Measurements from ENCODE around the gene ANKRD11.
"Not testable (repeated sequence)": the region's sequence is repeated elsewhere in the genome, so short reads cannot be mapped to it uniquely, and the experiment has no call there.

ANKRD11 gene

DNA sequence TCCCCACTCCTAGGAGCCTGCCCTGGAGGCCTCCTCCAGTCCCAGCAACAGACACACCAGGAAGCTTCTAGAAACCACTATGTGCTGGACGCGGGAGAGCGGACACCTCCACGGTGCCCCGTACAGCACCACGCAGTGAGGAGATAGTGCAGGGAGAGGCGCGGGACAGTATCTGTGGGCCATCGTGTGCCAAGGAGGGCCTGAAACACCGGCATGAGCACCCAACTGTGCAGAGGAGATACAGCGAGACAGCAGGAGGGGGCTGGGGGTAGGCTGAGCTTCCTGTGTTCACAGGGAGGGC is 215.1 kb downstream of the ANKRD11 start:
- no peak for DNase-seq

DNA sequence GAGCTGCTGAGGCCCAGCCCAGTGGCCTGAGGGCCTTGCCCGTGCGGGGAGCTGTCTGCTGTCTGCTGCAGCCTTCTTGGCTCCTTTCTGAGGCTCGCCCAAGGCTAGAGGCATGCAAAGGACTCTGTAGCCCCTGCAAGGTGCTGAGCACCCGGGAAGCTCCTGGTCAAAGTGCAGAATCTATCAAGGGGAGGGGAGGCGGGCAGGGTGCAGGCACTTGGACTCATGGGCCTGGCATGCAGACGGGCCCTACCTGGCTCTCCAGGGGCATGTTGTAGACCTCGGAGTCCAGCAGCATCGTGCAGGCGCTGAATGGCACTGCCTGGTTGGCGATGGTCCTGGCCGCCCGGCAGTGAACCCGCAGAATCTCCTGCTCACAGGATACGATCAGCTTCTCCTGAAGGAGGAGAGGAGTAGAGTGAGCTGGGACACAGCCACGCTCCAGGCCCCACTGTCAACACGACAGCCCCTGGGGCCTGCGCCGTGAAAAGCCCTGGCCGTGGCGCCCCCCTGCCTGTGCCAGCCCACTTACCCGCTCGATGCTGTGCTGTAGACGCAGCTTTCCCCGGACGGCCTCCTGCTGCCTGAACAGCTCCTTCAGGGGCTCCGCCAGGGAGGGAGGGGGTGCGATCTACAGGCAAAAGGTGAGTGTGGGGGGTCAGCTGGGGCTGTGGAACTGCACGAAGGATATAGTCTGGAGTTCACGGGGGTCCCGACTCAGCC is 215.6 kb downstream of the ANKRD11 start:
- no peak for DNase-seq

- no peak for DNase-seq
Observed at GRCh38 chr16:89273741-89274472, 216.5 kb downstream of the ANKRD11 start.

DNA sequence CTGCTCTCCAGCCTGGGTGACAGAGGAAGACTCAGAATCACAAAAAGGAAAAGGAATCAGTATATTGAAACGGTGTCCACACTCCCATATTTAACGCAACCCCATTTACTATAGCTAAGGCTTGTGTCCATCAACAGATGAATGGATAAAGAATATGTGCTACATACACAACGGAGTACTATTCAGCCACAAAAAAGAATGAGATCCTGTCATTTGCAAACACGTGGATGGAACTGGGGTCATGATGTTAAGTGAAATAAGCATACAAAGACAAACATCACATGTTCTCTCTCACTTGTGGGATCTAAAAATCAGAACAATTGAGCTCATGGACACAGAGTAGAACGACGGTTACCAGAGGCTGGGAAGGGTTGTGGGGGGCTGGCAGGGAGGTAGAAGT is 217.7 kb downstream of the ANKRD11 start:
- DNase-seq, result no peak

GRCh38 chr16:89270666-89271345 is 219.6 kb downstream of the ANKRD11 start:
- no peak for DNase-seq

DNA sequence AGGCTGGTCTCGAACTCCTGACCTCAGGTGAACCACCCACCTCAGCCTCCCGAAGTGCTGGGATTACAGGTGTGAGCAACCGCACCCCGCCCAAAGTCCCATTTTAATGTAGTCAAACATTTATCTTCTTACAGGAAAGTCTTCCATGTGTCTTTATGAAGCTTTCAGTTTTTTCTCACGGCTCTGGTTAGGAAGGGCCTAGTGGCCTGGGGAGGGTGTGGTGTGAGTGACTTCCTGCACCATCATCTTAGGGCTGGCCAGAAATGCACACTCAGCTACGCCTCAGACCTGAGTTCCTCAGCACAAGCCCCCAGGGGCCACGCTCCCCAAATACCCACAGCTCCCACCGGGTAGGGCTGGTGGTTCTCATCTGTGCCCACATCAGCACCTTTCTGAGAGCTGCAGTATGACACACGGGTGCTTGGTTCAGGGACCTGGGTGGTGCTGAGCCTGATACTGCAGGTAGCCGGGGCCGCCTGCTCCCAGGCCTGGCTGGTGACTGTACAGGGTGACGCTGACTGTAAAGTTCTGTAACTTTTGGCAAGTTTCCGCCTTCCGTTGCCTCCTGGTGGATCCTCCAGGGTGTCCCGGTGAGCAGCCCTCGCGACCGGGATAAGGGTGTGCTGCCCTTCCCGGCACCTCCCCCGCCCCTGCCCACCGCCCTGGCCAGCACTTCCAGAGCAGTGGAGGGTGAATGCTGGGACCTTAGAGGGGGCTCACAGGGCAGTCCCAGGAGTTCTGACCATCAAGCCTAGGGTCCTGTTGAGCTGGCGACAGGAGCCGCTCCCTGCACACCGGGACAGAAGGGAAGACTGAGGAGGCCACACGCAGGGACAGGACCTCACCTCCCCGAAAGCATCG is 220.3 kb downstream of the ANKRD11 start:
- no peak for DNase-seq

- DNase-seq, result no peak
Observed at GRCh38 chr16:89268987-89269735, 221.2 kb downstream of the ANKRD11 start.

DNA sequence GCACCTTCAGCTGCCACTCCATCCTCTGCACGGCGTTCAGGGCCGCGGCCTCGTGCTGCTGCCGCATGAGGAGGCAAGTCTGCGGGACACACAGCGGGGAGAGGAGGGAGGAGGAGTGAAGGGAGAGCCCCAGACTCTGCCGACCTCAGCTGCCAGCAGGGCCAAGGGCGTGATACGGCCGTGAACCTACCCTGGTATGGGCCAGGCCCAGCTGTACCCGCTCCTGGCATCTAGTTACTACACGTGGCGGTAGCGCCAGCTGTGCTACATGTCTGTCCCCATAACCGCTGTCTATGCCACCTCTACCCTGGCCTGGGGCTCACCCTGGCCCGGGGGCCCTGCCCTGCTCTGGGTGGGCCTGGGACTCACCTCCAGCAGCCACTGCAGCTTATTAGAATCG is 221.8 kb downstream of the ANKRD11 start:
- DNase-seq, result no peak

- not testable (repeated sequence) for DNase-seq
Observed at GRCh38 chr16:89267746-89268145, 222.6 kb downstream of the ANKRD11 start.

DNA sequence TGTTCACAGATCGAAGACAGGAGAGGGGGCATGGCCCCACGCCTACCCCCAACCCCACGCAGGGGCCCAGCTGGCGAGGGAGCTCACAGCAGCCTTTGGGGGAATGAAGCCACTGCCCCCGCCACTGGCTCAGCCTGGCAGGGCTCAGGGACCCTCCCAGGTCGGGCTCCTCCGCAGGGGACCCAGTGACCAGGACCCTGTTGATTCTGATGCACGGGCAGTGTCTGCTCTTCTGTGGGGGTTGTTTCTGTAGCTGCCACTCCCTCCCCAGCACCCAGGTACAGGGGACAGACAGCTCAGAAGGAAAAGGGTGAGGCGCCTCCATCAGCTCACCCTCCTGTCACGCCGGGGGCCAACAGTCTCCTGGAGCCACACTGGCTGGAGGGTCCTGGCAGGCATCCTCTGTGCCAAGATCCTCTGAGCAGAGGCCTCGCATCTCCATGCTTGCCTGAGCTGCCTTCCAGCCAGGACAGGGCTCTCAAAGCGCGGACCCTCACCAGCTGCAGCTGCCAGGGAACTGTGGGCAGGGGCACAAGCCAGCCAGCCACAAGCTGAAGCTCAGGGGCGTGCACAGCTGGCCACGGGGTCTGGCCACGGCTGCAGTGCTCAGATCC is 223.7 kb downstream of the ANKRD11 start:
- DNase-seq, result no peak

DNA sequence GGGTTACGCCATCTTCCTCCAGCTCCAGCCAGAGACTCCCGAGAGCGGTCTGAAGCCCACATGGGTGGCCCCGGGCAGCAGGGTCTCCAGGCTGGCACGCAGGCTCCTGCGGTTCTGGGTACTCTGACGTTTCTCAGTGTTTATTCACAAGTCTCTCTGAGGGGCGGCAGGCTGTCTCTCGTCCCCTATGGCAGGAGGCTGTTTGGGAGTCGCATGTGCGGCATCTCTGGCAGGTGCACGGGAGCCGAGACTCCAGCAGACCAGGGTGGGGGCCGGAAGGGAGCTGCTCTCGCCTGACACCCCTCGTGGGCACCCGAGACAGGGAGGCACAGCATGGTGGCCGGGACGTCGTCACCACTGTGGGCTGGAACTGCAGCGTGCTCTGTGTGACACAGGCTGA is 224.7 kb downstream of the ANKRD11 start:
- DNase-seq, result no peak

DNA sequence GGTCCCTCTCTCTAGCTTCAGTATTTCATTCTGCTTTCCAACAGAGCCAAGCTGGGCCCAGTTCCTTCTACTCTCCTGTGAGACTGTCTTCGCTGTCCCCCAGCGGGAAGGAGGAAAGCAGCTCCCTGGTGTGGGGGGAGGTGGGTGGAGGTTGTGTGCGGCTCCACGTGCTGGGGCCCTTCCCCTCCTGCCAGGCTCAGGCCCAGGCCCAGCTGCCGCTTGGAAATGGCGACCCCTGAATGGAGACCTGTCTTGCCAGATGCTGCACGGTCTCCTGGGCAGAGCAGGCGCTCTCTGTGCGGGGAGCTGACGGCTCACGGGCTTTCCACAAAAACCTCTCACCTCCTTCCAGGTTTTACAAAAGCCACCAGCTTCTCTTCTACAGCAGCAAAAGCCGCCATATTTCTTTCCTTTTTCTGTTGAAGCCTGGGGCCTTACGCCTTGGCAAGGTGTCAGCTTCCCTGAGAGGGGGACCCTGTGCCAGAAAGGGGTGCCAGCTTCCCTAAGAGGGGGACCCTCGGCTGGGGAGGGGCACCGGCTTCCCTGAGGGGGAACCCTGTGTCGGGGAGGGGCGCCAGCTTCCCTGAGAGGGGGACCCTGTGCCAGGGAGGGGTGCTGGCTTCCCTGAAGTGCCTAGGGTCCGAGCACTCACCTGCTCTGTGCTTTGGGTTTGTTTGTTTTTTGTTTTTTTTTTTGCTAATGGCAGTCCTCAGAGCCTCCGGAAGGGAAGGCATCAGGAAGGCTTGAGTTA is 225.4 kb downstream of the ANKRD11 start:
- DNase-seq, result no peak

DNA sequence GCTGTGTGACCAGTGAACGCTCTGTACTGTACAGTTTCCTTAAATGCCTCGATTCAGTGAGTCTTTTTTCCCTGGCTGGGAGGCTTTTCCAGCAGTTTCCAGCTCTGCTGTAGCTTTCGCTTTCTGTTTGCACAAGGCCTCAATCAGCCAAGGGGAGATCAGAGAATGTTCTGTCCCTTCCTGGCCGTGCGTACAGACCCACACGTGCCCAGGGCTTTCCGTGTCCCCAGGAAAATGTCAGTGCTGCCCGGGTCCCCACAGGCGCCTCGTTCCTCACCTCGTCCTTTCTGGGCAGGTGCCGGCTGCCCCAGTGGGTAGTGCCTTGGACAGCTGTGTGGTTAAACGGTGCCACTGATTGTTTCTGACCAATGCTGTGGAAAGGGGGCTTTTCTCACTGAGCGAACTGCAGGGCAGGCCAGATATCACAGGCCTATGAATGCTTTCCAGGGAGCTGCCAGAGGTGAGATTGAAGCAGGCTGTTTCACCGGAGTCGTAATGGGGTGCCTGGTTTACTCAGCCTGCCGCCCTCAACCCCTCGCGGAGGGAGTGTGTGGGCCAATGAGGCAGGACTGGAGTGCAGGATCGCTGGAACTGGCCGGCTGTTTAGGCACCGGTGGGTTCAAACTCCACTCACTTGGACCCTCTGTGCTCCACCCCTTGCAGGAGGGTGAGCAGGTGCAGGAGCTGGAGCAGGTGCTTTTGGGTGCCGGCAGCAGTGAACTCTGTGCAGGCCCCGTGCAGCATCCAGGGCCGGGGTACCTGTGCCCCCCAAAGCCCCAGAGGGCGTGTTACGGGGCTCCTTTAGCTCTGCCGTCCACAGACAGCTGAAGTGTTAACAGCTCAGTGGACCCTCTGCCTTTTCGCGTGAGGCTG is 228.4 kb downstream of the ANKRD11 start:
- DNase-seq, result no peak

DNA sequence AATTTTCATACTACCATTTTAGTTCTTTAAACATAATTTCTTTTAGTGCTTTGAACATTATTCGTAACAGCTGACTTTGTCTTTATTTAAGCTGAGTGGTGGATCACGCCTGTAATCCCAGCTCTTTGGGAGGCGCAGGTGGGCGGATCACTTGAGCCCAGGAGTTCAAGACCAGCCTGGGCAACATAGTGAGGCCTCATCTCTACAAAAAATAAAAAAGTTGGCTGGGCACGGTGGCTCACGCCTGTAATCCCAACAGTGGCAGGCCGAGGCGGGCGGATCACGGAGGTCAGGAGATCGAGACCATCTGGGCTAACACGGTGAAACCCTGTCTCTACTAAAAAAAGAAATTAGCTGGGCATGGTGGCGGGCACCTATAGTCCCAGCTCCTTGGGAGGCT is 230.5 kb downstream of the ANKRD11 start:
- not testable (repeated sequence) for DNase-seq

GRCh38 chr16:89257757-89258465 is 232.4 kb downstream of the ANKRD11 start:
- DNase-seq, result no peak

GRCh38 chr16:89257281-89257731 is 233.1 kb downstream of the ANKRD11 start:
- no peak for DNase-seq

DNA sequence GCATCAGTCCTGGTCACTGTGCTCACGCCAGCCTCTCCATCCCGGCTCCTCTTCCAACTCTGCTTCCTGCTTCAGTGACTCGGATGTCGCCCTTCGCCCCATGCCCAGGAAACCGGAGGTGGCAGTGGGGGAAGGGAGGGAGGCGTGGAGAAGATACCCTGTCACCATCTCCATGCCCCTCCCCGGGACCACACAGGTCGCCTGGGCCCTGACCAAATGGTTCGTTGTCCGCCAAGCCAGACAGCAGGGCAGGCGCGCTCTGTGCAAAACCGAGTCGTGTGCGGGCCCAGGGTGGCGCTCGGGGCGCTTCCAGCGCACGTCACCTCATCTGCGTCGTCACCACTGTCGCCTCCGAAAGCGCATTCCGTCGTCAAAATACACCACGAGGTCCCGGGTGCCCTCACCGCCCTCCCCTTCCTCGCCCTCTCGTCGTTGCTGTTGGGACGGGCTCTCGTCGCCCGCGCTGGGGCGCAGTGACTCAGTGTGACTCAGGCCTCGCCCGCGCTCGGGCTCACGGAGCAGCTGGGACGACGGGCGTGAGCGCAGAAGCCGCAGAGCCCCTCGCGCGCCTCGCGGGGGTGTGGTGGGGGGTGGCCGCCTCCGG is 233.6 kb downstream of the ANKRD11 start:
- peak; percentile 87 for DNase-seq

GRCh38 chr16:89253548-89254287 is 236.6 kb downstream of the ANKRD11 start:
- DNase-seq, result no peak

All from stimulated activated CD4-positive, alpha-beta T cell treated with anti-CD3 and anti-CD28 coated beads, Interleukin-15, amount 100 ng/mL, for 24 hours (primary cell).